ENCODE results near the gene FAM200B. TPM values are rescaled to one million over a fixed set of nuclear protein-coding genes. Genes with fewer than 3 reads are reported as not detected.

Gene FAM200B
- total and polyA plus RNA-seq, 2 donors from 2014 or later, result 44.0 to 115 TPM

DNA sequence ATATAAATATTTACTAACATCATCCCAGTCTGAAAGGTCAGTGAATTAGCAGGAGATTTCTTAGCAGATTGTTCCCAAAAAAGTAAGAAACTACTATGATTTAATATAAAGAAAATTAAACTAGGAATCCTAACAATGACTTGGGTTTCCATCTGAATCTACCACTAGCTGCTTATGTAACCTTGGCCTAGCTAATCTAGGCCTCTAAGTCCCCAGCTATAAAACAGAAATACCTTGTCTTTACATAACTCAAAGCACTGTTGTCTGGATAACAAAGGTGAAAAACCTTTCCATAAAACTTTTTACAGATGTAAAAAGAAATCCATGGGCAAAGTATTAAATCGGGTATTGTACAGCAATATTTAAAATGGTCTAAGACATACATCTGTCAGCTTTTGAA, 29.4 kb upstream of the FAM200B start:
- H3K36me3 ChIP-seq (ENCODE audit: control insufficient read depth in 2 of 3, insufficient read depth in 3 of 3, low read length in 3 of 3), result no peaks in the 10 kb centered on the region
- peaks cover 4 to 27% (median 14%) of the 10 kb centered on the region in 3 donors for H3K4me1 ChIP-seq (ENCODE audit: control insufficient read depth in 2 of 3, insufficient read depth in 2 of 3, low read depth in 1 of 3, low read length in 3 of 3)
- peak overlapping the region in 2 of 3 donors; percentile 43 to 79 for H3K9ac ChIP-seq (ENCODE audit: low read length in 3 of 3)
- H3K27me3 ChIP-seq (ENCODE audit: control insufficient read depth, insufficient read depth, low read length), result no peaks in the 10 kb centered on the region
- FAIRE-seq, result peak; percentile 47
- intact Hi-C loops (cut with DNase I), result no loop called here
- H3K9me3 ChIP-seq (ENCODE audit: control insufficient read depth in 2 of 3, insufficient read depth in 1 of 3, low read length in 3 of 3), result no peaks in the 10 kb centered on the region
- H3K27ac ChIP-seq (ENCODE audit: low read depth in 2 of 2, low read length in 2 of 2), result peak overlapping the region; percentile 59 to 91
- H3K4me3 ChIP-seq (ENCODE audit: low read length in 3 of 3), result peak overlapping the region in 2 of 3 donors; percentile 36 to 84
- DNase-seq, result peak in 1 of 5 donors; percentile 8
- TF ChIP-seq, protein P1, sequence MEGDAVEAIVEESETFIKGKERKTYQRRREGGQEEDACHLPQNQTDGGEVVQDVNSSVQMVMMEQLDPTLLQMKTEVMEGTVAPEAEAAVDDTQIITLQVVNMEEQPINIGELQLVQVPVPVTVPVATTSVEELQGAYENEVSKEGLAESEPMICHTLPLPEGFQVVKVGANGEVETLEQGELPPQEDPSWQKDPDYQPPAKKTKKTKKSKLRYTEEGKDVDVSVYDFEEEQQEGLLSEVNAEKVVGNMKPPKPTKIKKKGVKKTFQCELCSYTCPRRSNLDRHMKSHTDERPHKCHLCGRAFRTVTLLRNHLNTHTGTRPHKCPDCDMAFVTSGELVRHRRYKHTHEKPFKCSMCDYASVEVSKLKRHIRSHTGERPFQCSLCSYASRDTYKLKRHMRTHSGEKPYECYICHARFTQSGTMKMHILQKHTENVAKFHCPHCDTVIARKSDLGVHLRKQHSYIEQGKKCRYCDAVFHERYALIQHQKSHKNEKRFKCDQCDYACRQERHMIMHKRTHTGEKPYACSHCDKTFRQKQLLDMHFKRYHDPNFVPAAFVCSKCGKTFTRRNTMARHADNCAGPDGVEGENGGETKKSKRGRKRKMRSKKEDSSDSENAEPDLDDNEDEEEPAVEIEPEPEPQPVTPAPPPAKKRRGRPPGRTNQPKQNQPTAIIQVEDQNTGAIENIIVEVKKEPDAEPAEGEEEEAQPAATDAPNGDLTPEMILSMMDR (IDR thresholded peaks at IDR 0.05; ENCODE audit: borderline replicate concordance, extremely low read depth, insufficient read depth), result no peak

DNA sequence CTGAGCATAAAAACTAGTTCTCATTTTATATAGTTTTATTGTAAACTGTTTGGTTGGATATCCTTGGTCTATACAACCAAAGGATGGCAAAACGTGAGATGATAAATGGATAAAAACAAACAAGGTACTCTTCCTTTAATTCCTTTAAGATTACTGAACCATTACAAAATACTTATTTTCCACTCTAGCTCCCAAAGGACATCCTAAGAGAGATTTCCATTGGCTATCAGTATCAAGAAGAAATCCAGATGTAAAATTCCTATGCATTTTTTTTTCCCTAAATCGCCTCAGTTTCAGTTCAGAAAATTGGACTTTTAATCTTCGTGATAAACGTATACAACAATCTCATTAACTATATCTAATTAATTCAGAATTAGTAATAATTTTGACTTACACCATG, 28.8 kb upstream of the FAM200B start:
- FAIRE-seq (no peak), DNase-seq (peak in 1 of 5 donors; percentile 15)
- Histone ChIP-seq H3K9ac (ENCODE audit: low read length in 3 of 3) (peak overlapping the region in 2 of 3 donors; percentile 79), H3K9me3 (ENCODE audit: control insufficient read depth in 2 of 3, insufficient read depth in 1 of 3, low read length in 3 of 3) (no peaks in the 10 kb centered on the region), H3K27me3 (ENCODE audit: control insufficient read depth, insufficient read depth, low read length) (no peaks in the 10 kb centered on the region), H3K36me3 (ENCODE audit: control insufficient read depth in 2 of 3, insufficient read depth in 3 of 3, low read length in 3 of 3) (no peaks in the 10 kb centered on the region), H3K4me3 (ENCODE audit: low read length in 3 of 3) (peak overlapping the region in 2 of 3 donors; percentile 82 to 84), H3K27ac (ENCODE audit: low read depth in 2 of 2, low read length in 2 of 2) (peak overlapping the region; percentile 59 to 91), H3K4me1 (ENCODE audit: control insufficient read depth in 2 of 3, insufficient read depth in 2 of 3, low read depth in 1 of 3, low read length in 3 of 3) (peaks cover 4 to 27% (median 14%) of the 10 kb centered on the region in 3 donors)
- intact Hi-C loops (cut with DNase I), result no loop called here
- TF ChIP-seq, protein P1 (IDR thresholded peaks at IDR 0.05; ENCODE audit: borderline replicate concordance, extremely low read depth, insufficient read depth), result no peak

DNA sequence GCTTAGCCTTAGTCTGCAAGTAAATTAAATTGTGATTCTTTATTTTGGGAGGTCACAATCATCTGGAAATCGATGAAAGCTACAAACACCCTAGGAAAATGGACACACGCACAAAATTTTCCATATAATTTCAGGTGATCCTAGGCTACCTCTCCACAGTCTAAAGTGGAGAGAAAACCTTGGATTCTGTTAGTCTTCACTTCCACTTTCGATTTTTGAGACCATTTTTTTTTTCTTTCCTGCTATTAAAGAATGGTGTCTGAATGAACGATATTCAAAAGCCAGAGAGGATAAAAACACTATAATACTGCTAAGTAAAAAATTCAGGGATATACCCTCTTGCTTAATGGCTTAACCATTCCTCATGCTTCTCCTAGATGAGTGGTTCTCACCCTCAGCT, 28.2 kb upstream of the FAM200B start:
- intact Hi-C loops (cut with DNase I), result no loop called here
- no peak for FAIRE-seq
- peaks cover 4 to 27% (median 14%) of the 10 kb centered on the region in 3 donors for H3K4me1 ChIP-seq (ENCODE audit: control insufficient read depth in 2 of 3, insufficient read depth in 2 of 3, low read depth in 1 of 3, low read length in 3 of 3)
- no peaks in the 10 kb centered on the region for H3K9me3 ChIP-seq (ENCODE audit: control insufficient read depth in 2 of 3, insufficient read depth in 1 of 3, low read length in 3 of 3)
- TF ChIP-seq, protein P1 (IDR thresholded peaks at IDR 0.05; ENCODE audit: borderline replicate concordance, extremely low read depth, insufficient read depth), result no peak
- no peaks in the 10 kb centered on the region for H3K36me3 ChIP-seq (ENCODE audit: control insufficient read depth in 2 of 3, insufficient read depth in 3 of 3, low read length in 3 of 3)
- H3K27ac ChIP-seq (ENCODE audit: low read depth in 2 of 2, low read length in 2 of 2), result peak overlapping the region; percentile 91 to 95
- peak overlapping the region; percentile 79 to 84 (median 79) for H3K9ac ChIP-seq (ENCODE audit: low read length in 3 of 3)
- no peaks in the 10 kb centered on the region for H3K27me3 ChIP-seq (ENCODE audit: control insufficient read depth, insufficient read depth, low read length)
- H3K4me3 ChIP-seq (ENCODE audit: low read length in 3 of 3), result peak overlapping the region; percentile 82 to 86 (median 84)
- DNase-seq, result no peak

All from kidney (tissue), 14 donors.